SU-DHL-6 (cell line): ENCODE results near the gene CCDC85C.

ENCODE experiments used
- H2AFZ ChIP-seq: fragments of 200-600 bp; sonication (generic); 2 replicates; pipeline ENCODE4 v1.6.1; 2014; ENCODE audit warnings: low read depth, mild to moderate bottlenecking, moderate library complexity, mixed read lengths, antibody characterized with exemption, low read length; ENCODE audit not compliant: severe bottlenecking
- H3F3A ChIP-seq: fragments of 200-600 bp; shearing (Covaris generic); 2 replicates; pipeline ENCODE4 v1.6.0; 2016; ENCODE audit warnings: antibody characterized with exemption, mild to moderate bottlenecking; ENCODE audit not compliant: insufficient read depth
- H3K27ac ChIP-seq: fragments of 200-600 bp; sonication (generic); 2 replicates; pipeline ENCODE4 v1.5.1; 2016; ENCODE audit warnings: low read depth, mild to moderate bottlenecking, low read length, moderate library complexity, mixed read lengths
- H3K27me3 ChIP-seq: fragments of 200-600 bp; sonication (generic), shearing (Covaris generic); 2 replicates; pipeline ENCODE4 v1.6.0; 2014; ENCODE audit warnings: mild to moderate bottlenecking, low read length
- H3K36me3 ChIP-seq: fragments of 200-600 bp; sonication (generic); 2 replicates; pipeline ENCODE4 v1.6.1; 2014; ENCODE audit warnings: mild to moderate bottlenecking, low read length, mixed read lengths
- H3K4me2 ChIP-seq: fragments of 300-600, 200-600 bp; shearing (Covaris generic), sonication (generic); 2 replicates; pipeline ENCODE4 v1.6.0; 2014; ENCODE audit warnings: low read length, low read depth, mild to moderate bottlenecking; ENCODE audit not compliant: poor library complexity, severe bottlenecking
- H3K4me3 ChIP-seq: fragments of 200-600 bp; sonication (generic); 2 replicates; pipeline ENCODE4 v1.5.1; 2014; ENCODE audit warnings: antibody characterized with exemption, low read length, mild to moderate bottlenecking, mixed read lengths; ENCODE audit not compliant: insufficient read depth, poor library complexity, severe bottlenecking
- H3K79me2 ChIP-seq: fragments of 200-600 bp; sonication (generic); 2 replicates; pipeline ENCODE4 v1.6.1; 2014; ENCODE audit warnings: mild to moderate bottlenecking, low read length, moderate library complexity; ENCODE audit not compliant: insufficient read depth
- H3K9ac ChIP-seq: fragments of 200-600 bp; sonication (generic); 2 replicates; pipeline ENCODE4 v1.7.0; 2014; ENCODE audit warnings: mild to moderate bottlenecking, low read length
- H3K9me2 ChIP-seq: fragments of 200-600 bp; sonication (generic); replicated peaks from 2 replicates; pipeline ENCODE4 v1.6.1; 2014; ENCODE audit warnings: low read length; ENCODE audit not compliant: insufficient read depth
- H3K9me3 ChIP-seq: fragments of 200-600 bp; sonication (generic); 2 replicates; pipeline ENCODE4 v1.6.1; 2014; ENCODE audit warnings: low read length, mixed read lengths; ENCODE audit not compliant: insufficient read depth
- H4K20me1 ChIP-seq: fragments of 200-600 bp; sonication (generic); 2 replicates; pipeline ENCODE4 v1.6.1; 2014; ENCODE audit warnings: low read depth, mild to moderate bottlenecking, antibody characterized with exemption, low read length, moderate library complexity, mixed read lengths
- EZH2phosphoT487 ChIP-seq: fragments of 200-600 bp; sonication (generic), shearing (Covaris generic); conservative IDR thresholded peaks from 2 replicates; pipeline ENCODE4 v1.6.1; 2018; ENCODE audit warnings: mild to moderate bottlenecking, antibody characterized with exemption, low read length, moderate library complexity, mixed read lengths
- TF ChIP-seq, protein P1 (sequence below): fragments of 200-600 bp; sonication (generic); IDR thresholded peaks from one replicate; pipeline ENCODE4 v1.5.1; 2017; ENCODE audit warnings: antibody characterized with exemption, mild to moderate bottlenecking, low read length, moderate library complexity; ENCODE audit not compliant: insufficient read depth, poor library complexity, severe bottlenecking

Gene CCDC85C

DNA sequence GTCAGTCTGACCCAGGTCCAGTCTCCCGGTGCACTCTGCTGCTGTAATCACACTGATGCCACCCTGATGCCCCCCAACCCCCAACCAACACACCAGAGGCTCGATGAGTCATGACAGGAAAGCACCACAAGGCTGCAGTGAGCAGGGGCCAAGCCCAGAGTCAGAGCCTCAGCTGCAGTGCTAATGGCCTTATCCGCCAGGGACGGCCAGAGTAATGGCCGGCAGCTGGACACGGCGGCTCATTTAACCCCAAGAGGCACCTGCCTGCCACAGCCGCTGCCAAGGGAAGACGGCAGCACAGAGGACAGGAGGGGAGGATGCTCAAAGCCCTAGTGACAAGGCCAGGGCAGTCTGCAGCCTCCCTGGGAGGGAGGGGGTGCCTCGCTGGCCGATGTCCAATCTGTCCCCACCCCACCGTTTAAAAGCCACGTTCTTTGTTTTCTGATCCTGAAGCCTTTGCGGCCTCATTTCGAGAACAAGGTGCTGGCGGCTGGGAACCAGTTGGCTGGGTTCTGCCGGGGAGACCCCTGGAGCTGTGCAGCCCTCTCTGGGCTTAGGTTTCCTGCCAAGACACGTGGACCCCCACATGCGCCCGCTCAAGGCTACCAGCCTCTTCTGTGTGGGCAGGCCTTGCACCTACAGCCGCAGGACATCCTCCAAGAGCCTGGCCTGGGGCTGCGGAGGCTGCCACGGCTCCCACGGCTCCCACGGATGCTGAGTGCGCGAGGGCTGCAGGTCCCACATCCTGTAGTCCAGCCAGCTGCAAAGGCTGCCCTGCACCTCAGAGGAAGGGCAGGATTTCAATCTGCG lies 13.1 kb downstream of the CCDC85C start:
- Histone ChIP-seq H3K36me3 (no peaks in the 10 kb centered on the region), H3K4me2 (no peak overlapping the region), H3K9me2 (no peaks in the 10 kb centered on the region), H3K9ac (no peak overlapping the region), H3K79me2 (no peaks in the 10 kb centered on the region), H3K4me3 (no peak overlapping the region), H2AFZ (no peak overlapping the region), H3K27me3 (no peaks in the 10 kb centered on the region), H3K9me3 (no peaks in the 10 kb centered on the region), H3K27ac (no peak overlapping the region), H3F3A (no peaks in the 10 kb centered on the region), H4K20me1 (no peaks in the 10 kb centered on the region)
- no peak for TF ChIP-seq EZH2phosphoT487
- TF ChIP-seq, protein P1, sequence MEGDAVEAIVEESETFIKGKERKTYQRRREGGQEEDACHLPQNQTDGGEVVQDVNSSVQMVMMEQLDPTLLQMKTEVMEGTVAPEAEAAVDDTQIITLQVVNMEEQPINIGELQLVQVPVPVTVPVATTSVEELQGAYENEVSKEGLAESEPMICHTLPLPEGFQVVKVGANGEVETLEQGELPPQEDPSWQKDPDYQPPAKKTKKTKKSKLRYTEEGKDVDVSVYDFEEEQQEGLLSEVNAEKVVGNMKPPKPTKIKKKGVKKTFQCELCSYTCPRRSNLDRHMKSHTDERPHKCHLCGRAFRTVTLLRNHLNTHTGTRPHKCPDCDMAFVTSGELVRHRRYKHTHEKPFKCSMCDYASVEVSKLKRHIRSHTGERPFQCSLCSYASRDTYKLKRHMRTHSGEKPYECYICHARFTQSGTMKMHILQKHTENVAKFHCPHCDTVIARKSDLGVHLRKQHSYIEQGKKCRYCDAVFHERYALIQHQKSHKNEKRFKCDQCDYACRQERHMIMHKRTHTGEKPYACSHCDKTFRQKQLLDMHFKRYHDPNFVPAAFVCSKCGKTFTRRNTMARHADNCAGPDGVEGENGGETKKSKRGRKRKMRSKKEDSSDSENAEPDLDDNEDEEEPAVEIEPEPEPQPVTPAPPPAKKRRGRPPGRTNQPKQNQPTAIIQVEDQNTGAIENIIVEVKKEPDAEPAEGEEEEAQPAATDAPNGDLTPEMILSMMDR: no peak

DNA sequence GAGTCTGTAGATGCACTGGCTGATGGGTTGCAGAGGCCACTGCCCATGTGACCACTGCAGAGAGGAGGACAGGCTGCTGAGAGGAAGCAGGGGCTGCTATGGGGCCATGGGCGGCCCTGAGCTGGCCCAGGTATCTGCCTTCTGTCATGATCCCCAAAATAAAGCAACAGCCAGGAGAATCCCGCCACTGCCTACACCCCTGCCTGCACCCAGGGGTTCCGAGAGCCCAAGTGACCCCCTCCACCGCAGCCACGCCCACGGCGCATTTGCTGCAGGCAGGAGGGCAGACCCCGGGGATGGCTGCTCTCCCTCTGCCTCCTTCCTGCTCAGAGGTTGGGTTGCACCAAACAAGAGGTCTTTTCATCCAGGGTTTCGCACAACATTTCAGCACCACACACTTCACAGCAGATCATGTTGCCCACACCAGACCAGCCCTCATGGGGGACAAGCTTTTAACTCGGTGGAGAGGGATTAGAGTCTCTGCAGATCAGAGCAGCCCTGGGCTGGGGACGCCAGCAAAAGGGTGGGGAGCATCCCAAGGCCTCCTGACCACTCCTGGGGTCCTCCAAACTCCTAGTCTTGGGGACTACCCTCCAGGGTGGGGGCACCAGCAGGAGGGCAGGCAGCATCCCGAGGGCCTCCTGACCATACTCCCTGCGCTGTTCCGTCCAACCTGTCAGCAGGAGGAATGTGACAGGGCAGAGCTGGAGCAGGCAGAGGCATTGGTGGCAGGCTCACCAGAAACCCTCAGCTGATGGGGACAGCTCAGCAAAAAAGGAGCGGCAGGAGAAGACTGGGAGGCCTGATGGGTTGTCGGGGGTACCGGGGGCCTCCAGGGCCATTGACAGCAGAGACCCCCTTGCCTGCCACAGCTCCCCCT lies 14.1 kb downstream of the CCDC85C start:
- Histone ChIP-seq H3F3A (no peaks in the 10 kb centered on the region), H4K20me1 (no peaks in the 10 kb centered on the region), H3K79me2 (no peaks in the 10 kb centered on the region), H3K4me2 (no peak overlapping the region), H3K9ac (no peak overlapping the region), H3K4me3 (no peak overlapping the region), H3K36me3 (no peaks in the 10 kb centered on the region), H3K27me3 (no peaks in the 10 kb centered on the region), H3K9me3 (no peaks in the 10 kb centered on the region), H2AFZ (no peak overlapping the region), H3K27ac (no peak overlapping the region), H3K9me2 (no peaks in the 10 kb centered on the region)
- no peak for TF ChIP-seq EZH2phosphoT487
- TF ChIP-seq, protein P1: no peak

DNA sequence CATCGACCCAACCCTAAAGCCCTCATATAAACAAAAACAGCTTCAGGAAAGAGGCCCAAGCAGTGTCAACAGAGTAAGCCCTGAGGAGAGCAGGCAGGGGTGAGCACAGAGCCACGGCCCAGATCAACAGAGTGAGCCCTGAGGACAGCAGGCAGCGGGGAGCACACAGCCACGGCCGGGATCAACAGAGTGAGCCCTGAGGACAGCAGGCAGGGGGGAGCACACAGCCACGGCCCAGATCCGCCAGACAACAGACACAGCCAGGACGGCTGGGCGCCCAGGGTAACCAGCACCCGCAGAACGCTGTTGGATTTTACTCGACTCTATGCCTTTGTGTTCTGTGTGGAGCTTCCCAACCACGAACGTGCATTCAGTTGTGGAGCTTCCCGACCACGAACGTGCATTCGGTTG lies 15.0 kb downstream of the CCDC85C start:
- no peak for TF ChIP-seq EZH2phosphoT487
- TF ChIP-seq, protein P1: no peak
- H3K9me2 ChIP-seq: no peaks in the 10 kb centered on the region
- no peak overlapping the region for H2AFZ ChIP-seq
- no peak overlapping the region for H3K4me3 ChIP-seq
- H3K9ac ChIP-seq: no peak overlapping the region
- H3F3A ChIP-seq: no peaks in the 10 kb centered on the region
- no peaks in the 10 kb centered on the region for H3K27me3 ChIP-seq
- H3K4me2 ChIP-seq: no peak overlapping the region
- H3K36me3 ChIP-seq: no peaks in the 10 kb centered on the region
- no peak overlapping the region for H3K27ac ChIP-seq
- no peaks in the 10 kb centered on the region for H3K79me2 ChIP-seq
- H3K9me3 ChIP-seq: no peaks in the 10 kb centered on the region
- no peaks in the 10 kb centered on the region for H4K20me1 ChIP-seq
